IPS-18c (cell line): ENCODE measurements around the gene MINDY4.

Experiments used
- H3K4me3 ChIP-seq: 2 replicates; pipeline ENCODE4 v1.7.0; 2013; ENCODE audit warnings: low read depth, mild to moderate bottlenecking, low read length, moderate library complexity; ENCODE audit not compliant: insufficient read depth
- H3K9me3 ChIP-seq: one replicate; pipeline ENCODE4 v1.6.1; 2013; ENCODE audit warnings: mild to moderate bottlenecking, low read length, moderate library complexity; ENCODE audit not compliant: control insufficient read depth, insufficient read depth

Gene MINDY4

GRCh38 chr7:30918676-30919075, 147.5 kb downstream of the MINDY4 start:
- H3K4me3 ChIP-seq: no peak overlapping the region

GRCh38 chr7:30920021-30920583, 148.9 kb downstream of the MINDY4 start:
- H3K9me3 ChIP-seq: no peaks in the 10 kb centered on the region
- no peak overlapping the region for H3K4me3 ChIP-seq

More at GRCh38 chr7:30918676-30919075, 147.5 kb downstream of the MINDY4 start:
- H3K9me3 ChIP-seq: no peaks in the 10 kb centered on the region

- no peaks in the 10 kb centered on the region for H3K9me3 ChIP-seq
- no peak overlapping the region for H3K4me3 ChIP-seq
These were observed 149.6 kb downstream of the MINDY4 start for GRCh38 chr7:30920584-30921539.

GRCh38 chr7:30921540-30922401, 150.6 kb downstream of the MINDY4 start:
- Histone ChIP-seq H3K4me3 (no peak overlapping the region), H3K9me3 (no peaks in the 10 kb centered on the region)

GRCh38 chr7:30922596-30922995, 151.4 kb downstream of the MINDY4 start:
- no peak overlapping the region for H3K4me3 ChIP-seq

GRCh38 chr7:30923009-30923773, 152.0 kb downstream of the MINDY4 start:
- Histone ChIP-seq H3K9me3 (no peaks in the 10 kb centered on the region), H3K4me3 (no peak overlapping the region)

More at GRCh38 chr7:30922596-30922995, 151.4 kb downstream of the MINDY4 start:
- no peaks in the 10 kb centered on the region for H3K9me3 ChIP-seq

GRCh38 chr7:30923774-30924413, 152.7 kb downstream of the MINDY4 start:
- H3K4me3 ChIP-seq: no peak overlapping the region
- H3K9me3 ChIP-seq: no peaks in the 10 kb centered on the region

- no peak overlapping the region for H3K4me3 ChIP-seq
- H3K9me3 ChIP-seq: no peaks in the 10 kb centered on the region
These were observed 153.4 kb downstream of the MINDY4 start for GRCh38 chr7:30924624-30925023.

GRCh38 chr7:30925117-30925516, 153.9 kb downstream of the MINDY4 start:
- H3K9me3 ChIP-seq: no peaks in the 10 kb centered on the region

GRCh38 chr7:30925913-30926312, 154.7 kb downstream of the MINDY4 start:
- Histone ChIP-seq H3K4me3 (no peak overlapping the region), H3K9me3 (no peaks in the 10 kb centered on the region)

More at GRCh38 chr7:30925117-30925516, 153.9 kb downstream of the MINDY4 start:
- no peak overlapping the region for H3K4me3 ChIP-seq

GRCh38 chr7:30926313-30926712, 155.1 kb downstream of the MINDY4 start:
- Histone ChIP-seq H3K9me3 (no peaks in the 10 kb centered on the region), H3K4me3 (no peak overlapping the region)

GRCh38 chr7:30927040-30927439, 155.8 kb downstream of the MINDY4 start:
- H3K4me3 ChIP-seq: no peak overlapping the region; the same call in 1 of the 2 replicates
- H3K9me3 ChIP-seq: no peaks in the 10 kb centered on the region

GRCh38 chr7:30927559-30927958, 156.3 kb downstream of the MINDY4 start:
- no peaks in the 10 kb centered on the region for H3K9me3 ChIP-seq
- H3K4me3 ChIP-seq: no peak overlapping the region

- H3K9me3 ChIP-seq: peaks cover 2% of the 10 kb centered on the region
- H3K4me3 ChIP-seq: no peak overlapping the region
These were observed 157.1 kb downstream of the MINDY4 start for GRCh38 chr7:30928254-30928872.

GRCh38 chr7:30929686-30930085, 158.5 kb downstream of the MINDY4 start:
- peaks cover 3% of the 10 kb centered on the region for H3K9me3 ChIP-seq
- H3K4me3 ChIP-seq: no peak overlapping the region

GRCh38 chr7:30930621-30931020, 159.4 kb downstream of the MINDY4 start:
- H3K4me3 ChIP-seq: no peak overlapping the region
- peaks cover 3% of the 10 kb centered on the region for H3K9me3 ChIP-seq
